Memory B cell (primary cell): ENCODE measurements around the gene HOXB5.

Source experiments
- ATAC-seq: fragments of 150-1000 bp; cut with Tn5 transposase; 2 replicates; pipeline ENCODE4 v1.10.0; 2021; ENCODE audit warnings: low read depth, mild to moderate bottlenecking, moderate library complexity
- DNase-seq, 2 donors: peaks; one replicate each; pipeline ENCODE4 v3.0.0; 2022; ENCODE audit warnings: low spot score in 2 of 2
- H3K27ac Mint-ChIP-seq: one replicate; pipeline ENCODE4 v1.8.0; 2022; ENCODE audit warnings: mild to moderate bottlenecking, moderate library complexity, mixed read lengths
- H3K27me3 Mint-ChIP-seq: one replicate; pipeline ENCODE4 v1.8.0; 2022; ENCODE audit warnings: mixed read lengths
- H3K36me3 Mint-ChIP-seq: one replicate; pipeline ENCODE4 v1.8.0; 2022; ENCODE audit warnings: mild to moderate bottlenecking, mixed read lengths
- H3K4me1 Mint-ChIP-seq: one replicate; pipeline ENCODE4 v1.8.0; 2022; ENCODE audit warnings: mixed read lengths
- H3K4me3 Mint-ChIP-seq: one replicate; pipeline ENCODE4 v1.8.0; 2022; ENCODE audit warnings: mild to moderate bottlenecking, moderate library complexity, mixed read lengths
- H3K9me3 Mint-ChIP-seq: one replicate; pipeline ENCODE4 v1.8.0; 2022; ENCODE audit warnings: mixed read lengths

HOXB5 gene

GRCh38 chr17:48615047-48615962, 21.7 kb upstream of the HOXB5 start, which contains the start of gene HOXB8:
TSS of gene HOXB8 (minus strand) at chr17:48615292. CDS start at chr17:48614704, 588 bp downstream.
- Mint-ChIP-seq H3K36me3 (peaks cover 2% of the 10 kb centered on the region), H3K27ac (peak within 1 kb of the TSS; percentile 92), H3K9me3 (peaks cover 2% of the 10 kb centered on the region), H3K4me1 (peaks cover 25% of the 10 kb centered on the region), H3K4me3 (no peak within 1 kb of the TSS), H3K27me3 (peaks cover 37% of the 10 kb centered on the region)
- DNase-seq (no peak), ATAC-seq (no peak)

DNA sequence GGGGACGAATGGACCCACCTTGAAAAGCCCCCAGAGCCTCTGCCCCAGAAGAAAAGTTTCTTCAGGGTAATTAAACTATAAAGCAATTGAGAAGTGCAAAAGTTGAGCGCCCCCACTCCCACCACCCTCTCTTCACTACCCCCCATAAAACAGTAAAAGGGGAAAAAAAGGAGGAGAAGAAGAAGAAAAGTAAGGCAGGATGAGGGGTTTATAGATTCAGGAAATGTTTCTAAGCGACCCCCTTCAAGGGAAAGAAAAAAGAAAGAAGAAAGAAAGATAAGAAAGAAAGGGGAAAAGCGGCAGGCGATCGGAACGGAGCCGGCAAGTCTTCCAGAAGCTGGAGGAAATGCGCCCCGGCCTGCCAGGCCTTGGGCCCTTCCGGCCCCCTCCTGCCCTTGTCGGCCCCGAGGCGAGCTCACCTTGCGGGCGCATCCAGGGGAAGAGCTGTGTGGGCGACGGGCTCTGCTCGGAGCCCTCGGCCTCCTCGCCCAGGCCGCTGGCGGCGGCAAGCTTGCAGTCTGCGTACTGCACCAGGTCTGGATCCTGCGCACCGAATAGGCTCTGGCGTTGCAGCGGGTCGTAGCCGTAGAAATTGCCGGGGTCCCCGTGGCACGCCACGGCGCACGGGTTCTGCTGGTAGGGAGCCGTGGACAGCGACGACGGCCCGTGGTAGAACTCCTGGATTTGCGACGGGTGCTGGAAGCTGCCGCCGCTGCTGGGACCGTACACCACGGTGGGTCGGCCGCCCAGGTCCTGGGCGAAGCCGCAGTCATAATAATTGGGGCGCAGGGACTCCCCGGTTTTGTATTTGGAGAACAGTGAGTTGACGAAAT, 20.5 kb upstream of the HOXB5 start:
- DNase-seq (no peak), ATAC-seq (no peak)
- peaks cover 2% of the 10 kb centered on the region for H3K9me3 Mint-ChIP-seq
- H3K36me3 Mint-ChIP-seq: peaks cover 2% of the 10 kb centered on the region
- peaks cover 25% of the 10 kb centered on the region for H3K4me1 Mint-ChIP-seq
- H3K4me3 Mint-ChIP-seq: peak overlapping the region; percentile 38
- peaks cover 37% of the 10 kb centered on the region for H3K27me3 Mint-ChIP-seq
- H3K27ac Mint-ChIP-seq: peak overlapping the region; percentile 72

GRCh38 chr17:48612854-48613691, 19.5 kb upstream of the HOXB5 start:
- Mint-ChIP-seq H3K27ac (peak overlapping the region; percentile 87), H3K4me3 (peak overlapping the region; percentile 85), H3K9me3 (peaks cover 2% of the 10 kb centered on the region), H3K27me3 (peaks cover 31% of the 10 kb centered on the region), H3K4me1 (peaks cover 22% of the 10 kb centered on the region), H3K36me3 (peaks cover 2% of the 10 kb centered on the region)
- DNase-seq (no peak), ATAC-seq (peak; percentile 49)

DNA sequence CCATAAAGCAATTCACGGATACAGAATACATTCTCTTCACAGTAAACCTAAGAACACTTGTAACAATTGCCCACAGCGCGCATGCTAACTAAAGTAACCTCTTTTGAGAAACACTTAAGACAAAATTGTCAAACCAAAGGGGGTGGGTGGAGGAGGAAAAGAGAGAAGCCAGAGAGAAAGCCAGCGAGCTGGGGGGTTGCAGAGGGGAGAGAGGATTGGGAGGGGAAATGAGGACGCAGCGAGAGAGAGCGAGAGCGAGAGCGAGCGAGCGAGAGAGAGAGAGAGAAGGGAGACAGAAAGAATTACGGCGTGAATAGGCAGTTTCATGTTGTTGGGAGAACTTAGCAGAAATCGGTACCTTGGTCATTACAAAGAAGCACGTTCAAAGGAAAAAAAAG, 18.9 kb upstream of the HOXB5 start:
- peaks cover 2% of the 10 kb centered on the region for H3K36me3 Mint-ChIP-seq
- DNase-seq: no peak

GRCh38 chr17:48611681-48612455, 18.3 kb upstream of the HOXB5 start:
- ATAC-seq (no peak), DNase-seq (no peak)
- peaks cover 2% of the 10 kb centered on the region for H3K36me3 Mint-ChIP-seq
- H3K27ac Mint-ChIP-seq: peak overlapping the region; percentile 87
- H3K9me3 Mint-ChIP-seq: peaks cover 2% of the 10 kb centered on the region
- peak overlapping the region; percentile 89 for H3K4me3 Mint-ChIP-seq
- H3K4me1 Mint-ChIP-seq: peaks cover 19% of the 10 kb centered on the region
- peaks cover 29% of the 10 kb centered on the region for H3K27me3 Mint-ChIP-seq

More for the DNA sequence above, 18.9 kb upstream of the HOXB5 start:
- H3K9me3 Mint-ChIP-seq: peaks cover 2% of the 10 kb centered on the region
- H3K27ac Mint-ChIP-seq: peak overlapping the region; percentile 87
- peaks cover 32% of the 10 kb centered on the region for H3K27me3 Mint-ChIP-seq
- peaks cover 22% of the 10 kb centered on the region for H3K4me1 Mint-ChIP-seq
- no peak for ATAC-seq
- H3K4me3 Mint-ChIP-seq: peak overlapping the region; percentile 77

GRCh38 chr17:48611213-48611612, 17.6 kb upstream of the HOXB5 start:
- DNase-seq (no peak), ATAC-seq (peak; percentile 8)
- Mint-ChIP-seq H3K27me3 (peaks cover 33% of the 10 kb centered on the region), H3K27ac (peak overlapping the region; percentile 74), H3K9me3 (peaks cover 2% of the 10 kb centered on the region), H3K4me3 (peak overlapping the region; percentile 89), H3K36me3 (peaks cover 2% of the 10 kb centered on the region), H3K4me1 (peaks cover 19% of the 10 kb centered on the region)

DNA sequence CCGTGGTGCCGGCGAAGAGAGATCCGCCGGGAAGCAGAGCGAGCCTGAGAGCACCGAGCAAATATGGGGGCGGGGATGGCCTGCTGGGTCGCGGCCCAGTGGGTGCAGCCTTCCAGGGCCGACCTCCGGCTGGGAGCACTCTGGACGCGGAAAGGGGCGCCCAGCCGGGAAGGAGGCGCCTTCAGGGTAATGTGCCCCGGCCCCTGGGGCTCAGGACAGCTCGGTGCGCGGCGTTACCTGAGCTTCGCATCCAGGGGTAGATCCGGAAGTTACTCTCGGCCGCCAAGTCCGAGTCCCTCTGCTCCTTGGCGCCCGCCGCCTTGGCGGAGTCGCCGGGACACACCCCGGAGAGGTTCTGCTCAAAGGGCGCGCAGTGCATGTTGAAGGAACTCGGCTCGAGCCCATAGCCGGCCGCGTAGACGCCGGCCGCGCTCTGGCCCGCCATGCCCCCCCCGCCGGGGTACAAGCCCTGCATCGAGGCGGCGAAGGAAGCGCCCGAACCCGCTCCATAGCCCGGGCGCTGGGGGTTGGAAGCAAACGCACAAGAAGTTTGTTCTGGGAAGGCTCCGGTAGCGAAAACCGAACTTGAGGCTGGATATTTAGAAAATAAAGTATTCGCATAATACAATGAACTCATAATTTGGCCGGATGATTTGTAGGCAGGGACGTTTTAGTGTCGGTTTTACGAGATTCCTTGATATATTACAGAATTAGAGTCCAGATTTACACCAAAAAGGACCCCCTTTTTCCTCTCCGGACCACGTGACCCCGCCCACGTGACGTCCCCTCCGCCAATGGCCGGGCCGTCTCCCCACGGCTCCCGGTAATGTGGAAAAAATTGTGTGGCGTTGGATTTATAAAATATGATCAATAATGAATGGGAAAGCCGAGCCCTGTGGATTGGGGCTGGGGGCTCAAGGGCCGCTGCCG, 17.0 kb upstream of the HOXB5 start, which contains the start of gene HOXB7:
TSS of gene HOXB7 (minus strand) at position 736 of the 930 bp plus-strand sequence. CDS start at position 637, 99 bp downstream.
- ATAC-seq (peak; percentile 60), DNase-seq (no peak)
- H3K4me1 Mint-ChIP-seq: peaks cover 19% of the 10 kb centered on the region
- H3K27ac Mint-ChIP-seq: peak within 1 kb of the TSS; percentile 74
- H3K36me3 Mint-ChIP-seq: peaks cover 2% of the 10 kb centered on the region
- peaks cover 31% of the 10 kb centered on the region for H3K27me3 Mint-ChIP-seq
- peaks cover 2% of the 10 kb centered on the region for H3K9me3 Mint-ChIP-seq
- peak within 1 kb of the TSS; percentile 89 for H3K4me3 Mint-ChIP-seq

GRCh38 chr17:48609759-48610281, 16.2 kb upstream of the HOXB5 start:
- Mint-ChIP-seq H3K4me1 (peaks cover 17% of the 10 kb centered on the region), H3K27ac (no peak overlapping the region), H3K9me3 (no peaks in the 10 kb centered on the region), H3K4me3 (peak overlapping the region; percentile 89), H3K27me3 (peaks cover 26% of the 10 kb centered on the region), H3K36me3 (no peaks in the 10 kb centered on the region)
- no peak for ATAC-seq
- no peak for DNase-seq

GRCh38 chr17:48609033-48609432, 15.5 kb upstream of the HOXB5 start:
- Mint-ChIP-seq H3K9me3 (no peaks in the 10 kb centered on the region), H3K27ac (no peak overlapping the region), H3K36me3 (no peaks in the 10 kb centered on the region), H3K27me3 (peaks cover 28% of the 10 kb centered on the region), H3K4me3 (peak overlapping the region; percentile 24), H3K4me1 (peaks cover 20% of the 10 kb centered on the region)
- ATAC-seq: no peak
- no peak for DNase-seq

GRCh38 chr17:48608494-48608834, 14.9 kb upstream of the HOXB5 start:
- DNase-seq (no peak), ATAC-seq (no peak)
- Mint-ChIP-seq H3K4me1 (peaks cover 18% of the 10 kb centered on the region), H3K36me3 (no peaks in the 10 kb centered on the region), H3K9me3 (no peaks in the 10 kb centered on the region), H3K4me3 (no peak overlapping the region), H3K27me3 (peaks cover 30% of the 10 kb centered on the region), H3K27ac (no peak overlapping the region)

- no peaks in the 10 kb centered on the region for H3K36me3 Mint-ChIP-seq
- no peak for DNase-seq
- H3K4me3 Mint-ChIP-seq: no peak overlapping the region
Measured at GRCh38 chr17:48606892-48607614, 13.5 kb upstream of the HOXB5 start.

More at GRCh38 chr17:48606892-48607614, 13.5 kb upstream of the HOXB5 start:
- Mint-ChIP-seq H3K27me3 (peaks cover 25% of the 10 kb centered on the region), H3K4me1 (peaks cover 12% of the 10 kb centered on the region), H3K9me3 (no peaks in the 10 kb centered on the region), H3K27ac (no peak overlapping the region)
- no peak for ATAC-seq
